HTR-8/SVneo (cell line): ENCODE measurements around the gene IQSEC1.

Source experiments
- DNase-seq: peaks from one replicate; pipeline ENCODE4 v3.0.0; 2011; ENCODE audit warnings: low spot score, mixed read lengths; ENCODE audit not compliant: insufficient read length
- FAIRE-seq: peaks from 2 replicates; lab custom pipeline; 2011; peaks lifted over from hg19 to GRCh38; lab: Jason Lieb, UNC

The IQSEC1 gene

DNA sequence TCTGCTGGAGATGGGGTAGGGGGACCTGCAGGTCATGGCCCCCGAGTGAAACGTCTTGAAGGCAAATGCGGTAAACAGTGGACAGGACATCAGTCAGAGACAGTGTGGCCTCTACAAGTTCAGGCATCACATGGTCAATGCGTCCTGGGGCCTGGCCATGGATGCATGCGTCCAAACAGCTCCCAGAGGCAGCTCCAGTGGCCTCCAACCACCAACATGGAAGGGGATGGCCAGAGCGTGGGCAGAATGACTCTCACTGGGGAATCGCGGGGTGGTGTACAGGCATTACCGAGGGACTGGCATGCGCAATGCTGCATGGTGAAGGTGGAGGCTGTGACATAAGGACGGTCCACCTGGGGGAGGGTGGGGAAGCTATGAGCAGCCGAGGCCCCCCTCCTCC, 35.6 kb upstream of the IQSEC1 start:
- FAIRE-seq: no peak
- DNase-seq: no peak

DNA sequence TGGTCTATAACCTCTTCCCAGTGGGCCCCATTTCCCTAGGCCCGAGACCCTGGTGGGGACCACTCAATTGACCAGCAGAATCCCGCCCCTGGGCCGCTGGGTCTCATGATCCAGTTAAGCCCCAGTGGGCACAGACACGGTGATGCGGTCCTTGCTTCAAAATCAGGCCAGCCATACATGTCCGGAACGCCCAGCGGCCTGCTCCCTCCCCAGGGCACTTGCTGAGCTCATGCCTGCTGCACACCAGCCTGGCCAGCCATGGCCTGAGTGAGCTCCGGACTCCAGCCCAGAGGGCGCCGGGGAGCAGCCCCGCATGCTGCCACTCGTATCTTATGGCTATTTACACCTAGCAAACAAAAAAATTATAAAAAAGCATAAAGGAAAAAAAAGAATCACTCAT, 34.4 kb upstream of the IQSEC1 start:
- no peak for FAIRE-seq
- DNase-seq: no peak

DNA sequence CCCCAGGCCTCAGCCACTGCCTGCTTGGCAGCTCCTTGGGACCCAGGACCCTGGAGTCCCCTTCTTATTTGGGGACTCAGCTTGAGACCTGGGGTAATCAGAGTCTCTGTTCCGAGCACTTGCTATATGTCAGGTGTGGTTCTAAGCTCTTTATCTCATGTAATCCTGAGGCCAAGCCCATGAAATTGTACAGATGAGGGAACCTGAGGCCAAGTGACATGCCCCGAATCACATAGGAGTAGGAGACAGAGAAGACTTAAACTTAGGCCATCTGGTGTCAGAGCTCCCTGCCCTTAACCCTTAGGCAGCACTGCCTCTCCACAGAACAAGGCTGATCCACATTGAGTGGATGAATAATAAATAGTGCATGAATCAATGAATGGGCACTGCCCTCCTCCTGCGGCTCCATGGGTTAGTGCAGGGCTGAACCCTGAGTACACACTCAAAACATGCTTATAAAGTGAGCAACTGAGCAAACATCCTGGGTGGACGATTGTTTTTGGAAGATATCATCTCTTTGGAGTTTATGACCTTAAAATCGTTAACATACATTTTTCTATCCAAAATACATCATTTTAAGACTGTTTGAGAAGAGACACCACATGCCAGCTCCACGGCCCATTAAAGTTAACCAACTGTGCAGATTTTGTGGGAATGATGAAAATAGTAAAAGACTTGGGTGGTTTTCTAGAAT, 33.2 kb upstream of the IQSEC1 start:
- FAIRE-seq: no peak
- DNase-seq: no peak

DNA sequence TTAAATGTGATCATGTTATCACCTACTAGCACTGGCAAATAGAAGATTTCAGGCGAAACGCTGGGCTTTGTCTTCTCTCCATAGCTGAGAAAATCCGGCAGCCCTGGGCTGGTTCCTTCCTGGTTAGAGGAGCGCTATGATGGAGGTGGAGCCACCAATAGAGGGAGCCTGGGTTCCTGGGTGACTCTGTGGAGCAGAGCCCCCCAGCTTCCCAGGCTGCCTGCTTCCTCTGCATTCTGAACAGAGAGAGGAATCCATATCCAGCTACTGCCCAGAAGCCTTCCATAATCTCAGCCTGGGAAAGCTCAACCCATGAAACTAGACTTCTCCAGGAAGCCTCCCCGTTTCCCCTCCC, 32.6 kb upstream of the IQSEC1 start:
- no peak for FAIRE-seq
- DNase-seq: no peak

DNA sequence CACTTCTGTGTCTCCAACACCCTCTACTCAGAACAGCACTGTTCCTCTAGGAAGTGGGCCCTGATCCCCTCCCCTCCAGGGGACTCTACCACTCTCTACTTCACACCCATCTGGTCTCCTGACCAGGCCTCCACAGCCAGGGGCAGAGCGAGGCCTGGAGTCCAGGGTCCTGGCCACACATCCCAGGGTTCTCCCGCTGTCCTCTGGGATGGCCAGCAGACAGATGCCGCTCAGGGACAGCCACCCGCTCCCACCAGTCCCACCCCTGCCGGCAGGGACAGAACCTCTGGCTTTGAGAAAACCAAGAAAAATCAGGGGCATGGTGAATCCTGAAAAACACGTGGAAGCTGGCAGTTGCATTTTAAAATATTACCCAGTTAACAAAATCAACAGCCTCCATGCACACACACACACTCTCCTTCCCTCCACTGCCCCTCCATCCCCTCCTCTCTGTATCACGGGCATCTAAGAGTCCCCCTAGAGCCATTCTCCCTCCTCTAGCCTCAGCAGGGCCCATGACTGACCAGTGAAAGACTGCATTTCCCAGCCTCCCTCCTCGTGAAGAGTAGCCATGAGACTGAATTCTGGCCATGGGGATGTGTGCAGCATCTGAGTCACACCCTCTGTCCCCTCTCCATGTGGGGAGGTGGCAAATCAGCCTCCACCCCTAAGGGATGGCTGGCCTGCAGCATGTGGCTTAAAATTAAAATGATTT, 32.1 kb upstream of the IQSEC1 start:
- DNase-seq: no peak
- no peak for FAIRE-seq

DNA sequence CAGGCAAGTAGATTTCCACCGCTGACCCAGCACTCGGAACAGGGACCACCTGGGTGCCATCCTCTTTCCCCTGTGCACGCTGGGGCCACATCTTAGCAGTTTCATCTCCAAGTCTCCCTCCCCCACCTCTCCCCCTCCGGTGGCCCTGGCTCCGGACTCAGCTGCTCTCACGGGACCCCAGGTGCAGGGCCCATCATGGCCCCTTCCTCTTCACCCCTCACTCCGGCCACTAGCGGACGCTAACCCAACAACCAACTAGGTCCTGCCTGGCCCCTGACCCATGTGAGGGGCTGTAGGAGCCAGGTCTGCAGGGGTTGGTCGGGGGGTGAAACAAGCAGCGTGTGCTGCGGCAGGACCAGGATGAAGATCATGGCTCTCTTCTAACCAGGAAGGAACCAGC, 31.3 kb upstream of the IQSEC1 start:
- DNase-seq: no peak
- no peak for FAIRE-seq

DNA sequence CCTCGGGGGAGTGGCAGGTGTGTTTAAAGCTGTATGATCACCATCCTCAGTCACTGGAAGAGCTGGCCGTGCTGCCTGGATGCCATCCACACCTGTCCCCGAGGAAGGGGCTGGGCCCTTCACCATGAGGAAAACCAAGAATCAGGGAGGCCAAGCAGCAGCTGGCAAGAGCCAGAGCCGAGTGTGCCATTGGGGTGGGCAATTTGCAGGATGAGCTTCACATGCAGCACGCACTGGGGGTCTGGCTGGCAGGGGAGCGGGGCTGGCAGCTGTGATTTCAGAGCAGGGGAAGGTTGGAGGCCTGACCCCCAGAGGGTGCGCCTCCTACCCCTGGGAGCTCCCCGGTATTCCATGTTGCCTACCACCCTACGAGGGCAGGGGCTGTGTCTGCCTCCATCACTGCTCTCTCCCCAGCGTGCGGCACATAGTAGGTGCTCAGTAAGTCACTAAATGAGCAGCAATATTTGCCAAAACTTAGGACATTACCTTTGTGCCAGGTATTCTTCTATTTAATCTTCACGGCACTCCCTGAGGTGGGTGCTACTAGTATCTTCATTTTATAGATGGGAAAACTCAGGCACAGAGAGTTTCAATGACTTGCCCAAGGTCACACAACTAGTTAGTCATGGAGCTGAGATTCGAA, 30.3 kb upstream of the IQSEC1 start:
- DNase-seq (no peak), FAIRE-seq (no peak)

DNA sequence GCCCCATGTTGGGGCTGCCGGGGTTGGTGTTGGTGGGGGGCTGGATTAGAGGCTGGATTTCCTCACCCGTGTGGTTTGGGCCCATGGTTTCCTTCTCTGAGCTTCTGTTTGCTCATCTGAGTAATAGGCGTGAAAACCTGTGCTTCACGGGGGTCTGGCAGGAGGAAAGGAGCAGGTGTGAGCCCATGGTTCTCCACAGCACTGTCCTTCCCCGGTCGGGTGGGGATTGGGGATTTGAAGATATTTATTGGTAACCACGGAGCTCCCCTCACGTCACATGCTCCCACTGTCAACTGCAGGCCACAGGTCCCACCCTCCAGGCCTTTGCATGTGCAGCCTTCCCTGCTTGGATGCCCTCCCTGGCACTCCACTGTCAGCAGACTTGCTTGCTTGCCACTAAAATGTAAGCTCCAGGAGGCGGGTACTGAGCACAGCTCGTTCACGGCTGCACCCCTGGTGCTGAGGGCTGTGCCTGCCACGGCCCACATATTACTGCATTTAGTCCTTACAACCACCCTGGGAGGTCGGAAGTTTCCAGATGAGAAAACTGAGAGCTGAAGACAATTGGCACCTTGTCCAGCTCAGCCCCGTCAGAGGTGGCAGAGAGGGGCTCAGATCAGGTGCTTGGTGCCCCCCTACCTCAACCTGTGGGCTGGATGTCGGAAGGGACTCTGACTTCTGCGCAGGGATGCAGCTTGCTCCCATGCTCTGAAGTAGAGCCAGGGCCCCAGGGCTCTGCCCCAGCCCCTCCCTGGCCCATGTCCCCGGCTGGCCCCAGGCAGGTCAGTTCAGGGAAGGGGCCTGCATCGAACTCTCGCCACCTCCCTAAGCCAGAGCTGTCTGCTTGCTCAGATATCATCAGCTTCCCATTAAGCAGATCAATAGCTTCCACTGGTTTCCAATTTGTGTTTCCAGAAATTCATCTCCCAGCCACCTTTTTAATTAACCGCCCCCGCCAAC, 29.4 kb upstream of the IQSEC1 start:
- FAIRE-seq (no peak), DNase-seq (no peak)

DNA sequence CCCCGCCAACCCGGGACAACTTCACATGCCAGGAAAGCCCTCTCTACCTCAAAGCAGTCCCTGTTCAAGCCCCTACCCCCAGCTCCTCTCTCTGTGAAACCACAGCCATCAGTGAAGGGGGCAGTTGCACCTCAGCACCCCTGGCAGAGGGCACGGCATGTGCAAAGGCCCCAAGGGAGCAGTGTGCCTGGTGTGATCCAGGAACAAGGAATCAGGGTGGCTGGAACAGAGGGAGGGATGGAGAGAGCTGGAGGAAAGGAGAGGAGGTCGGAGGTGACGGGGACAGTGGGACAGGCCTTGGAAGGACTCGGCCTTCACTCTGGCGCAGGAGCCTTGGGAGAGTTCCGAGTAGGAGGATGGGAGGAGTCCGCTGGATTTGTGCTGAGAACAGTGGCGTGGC, 26.5 kb upstream of the IQSEC1 start:
- DNase-seq: no peak
- no peak for FAIRE-seq

DNA sequence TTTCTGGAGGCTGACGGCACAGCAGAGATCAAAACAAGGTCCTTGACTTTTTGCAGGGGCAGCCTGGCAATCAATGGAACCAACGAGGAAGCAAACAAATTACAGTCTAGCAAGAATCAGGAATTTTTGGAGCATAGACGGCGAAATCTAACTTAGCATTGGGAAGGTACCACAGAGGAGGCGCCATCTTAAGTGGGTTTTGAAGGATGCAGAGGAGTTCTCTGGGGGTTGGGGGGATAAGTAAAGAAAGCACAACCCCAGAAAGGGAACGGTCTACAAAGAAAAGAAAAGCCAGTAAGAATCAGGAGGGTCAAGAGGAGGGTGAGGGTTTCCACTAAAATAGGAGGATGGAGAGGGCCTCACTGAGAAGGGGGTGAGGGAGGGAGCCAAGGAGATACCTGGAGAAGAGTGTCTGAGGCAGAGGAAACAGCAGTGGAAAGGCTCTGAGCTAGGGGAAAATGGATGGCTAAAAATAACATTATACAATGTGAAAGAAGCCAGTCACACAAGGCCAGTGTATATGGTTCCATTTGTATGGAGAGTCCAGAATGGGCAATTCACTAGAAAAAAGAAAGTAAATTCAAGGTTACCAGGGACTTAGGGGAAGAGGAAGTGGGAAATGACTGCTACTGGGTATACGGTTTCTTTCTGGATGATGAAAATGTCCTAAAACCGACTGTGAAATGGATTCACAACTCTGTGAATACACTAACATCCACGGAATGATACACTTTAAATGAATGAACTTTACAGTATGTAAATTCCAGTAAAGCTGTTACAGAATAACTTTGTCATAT, 25.2 kb upstream of the IQSEC1 start:
- FAIRE-seq (no peak), DNase-seq (no peak)

DNA sequence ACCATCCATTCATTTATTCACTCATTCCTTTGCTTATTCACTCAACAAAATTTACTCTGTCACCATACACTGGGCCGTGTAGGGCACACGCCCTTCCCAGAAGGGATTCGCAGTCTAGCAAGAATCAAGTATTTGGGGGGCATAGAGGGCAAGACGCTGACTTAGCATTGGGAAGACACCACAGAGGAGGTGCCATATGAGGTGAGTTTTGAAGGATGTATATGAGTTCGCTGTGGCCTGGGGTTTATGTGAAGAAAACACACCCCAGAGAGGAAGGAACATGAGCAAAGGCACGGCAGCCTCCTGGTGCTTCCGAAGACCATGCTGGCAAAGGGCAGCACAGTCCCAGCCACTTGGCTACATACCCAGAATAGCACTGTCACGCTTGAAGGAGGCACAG, 23.1 kb upstream of the IQSEC1 start:
- FAIRE-seq (no peak), DNase-seq (no peak)

DNA sequence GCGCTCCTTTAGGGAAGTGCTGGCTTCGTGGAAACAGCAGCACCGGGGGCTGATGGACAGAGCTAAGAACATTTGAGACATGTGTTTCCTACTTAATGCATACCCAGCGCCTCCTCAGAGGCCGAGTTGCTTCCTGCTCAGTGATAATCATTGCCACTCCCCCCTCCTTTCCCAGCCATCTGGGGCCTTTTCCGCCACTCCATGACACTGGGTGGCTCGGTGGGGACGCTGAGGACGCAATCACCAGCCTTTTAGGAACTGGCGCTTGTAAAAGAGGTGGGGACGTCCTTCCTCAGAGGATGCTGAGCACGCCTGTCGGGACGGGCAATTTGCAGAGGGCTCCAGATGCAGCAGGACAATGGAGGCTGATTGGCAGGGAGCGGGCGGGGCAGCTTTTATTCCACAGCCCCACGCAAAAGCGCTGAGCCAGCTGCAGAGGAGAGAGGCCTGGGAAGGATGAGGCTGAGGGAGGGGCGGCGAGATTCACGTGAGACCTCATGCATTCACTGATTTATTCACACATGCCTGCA, 22.2 kb upstream of the IQSEC1 start:
- FAIRE-seq: no peak
- no peak for DNase-seq

DNA sequence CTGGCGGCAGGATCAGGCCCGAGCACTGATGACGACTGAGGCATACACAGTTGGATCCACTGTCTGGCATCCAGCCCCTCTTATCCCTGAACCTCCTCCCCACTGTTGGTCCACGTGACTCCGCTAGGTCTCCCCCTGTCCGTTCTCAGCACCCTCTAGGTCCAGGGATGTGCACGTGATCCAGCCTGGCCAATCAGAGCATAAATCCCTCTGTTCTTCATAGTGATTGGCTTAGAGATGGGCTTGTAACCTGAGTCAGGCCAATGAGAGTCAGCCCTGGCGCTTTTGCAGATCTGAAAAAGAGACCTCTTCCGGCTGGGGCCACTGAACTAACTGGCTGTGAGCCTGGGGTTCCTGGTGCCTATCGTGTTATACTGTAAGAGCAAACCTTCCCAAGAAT, 20.5 kb upstream of the IQSEC1 start:
- FAIRE-seq (peak; percentile 16), DNase-seq (no peak)

DNA sequence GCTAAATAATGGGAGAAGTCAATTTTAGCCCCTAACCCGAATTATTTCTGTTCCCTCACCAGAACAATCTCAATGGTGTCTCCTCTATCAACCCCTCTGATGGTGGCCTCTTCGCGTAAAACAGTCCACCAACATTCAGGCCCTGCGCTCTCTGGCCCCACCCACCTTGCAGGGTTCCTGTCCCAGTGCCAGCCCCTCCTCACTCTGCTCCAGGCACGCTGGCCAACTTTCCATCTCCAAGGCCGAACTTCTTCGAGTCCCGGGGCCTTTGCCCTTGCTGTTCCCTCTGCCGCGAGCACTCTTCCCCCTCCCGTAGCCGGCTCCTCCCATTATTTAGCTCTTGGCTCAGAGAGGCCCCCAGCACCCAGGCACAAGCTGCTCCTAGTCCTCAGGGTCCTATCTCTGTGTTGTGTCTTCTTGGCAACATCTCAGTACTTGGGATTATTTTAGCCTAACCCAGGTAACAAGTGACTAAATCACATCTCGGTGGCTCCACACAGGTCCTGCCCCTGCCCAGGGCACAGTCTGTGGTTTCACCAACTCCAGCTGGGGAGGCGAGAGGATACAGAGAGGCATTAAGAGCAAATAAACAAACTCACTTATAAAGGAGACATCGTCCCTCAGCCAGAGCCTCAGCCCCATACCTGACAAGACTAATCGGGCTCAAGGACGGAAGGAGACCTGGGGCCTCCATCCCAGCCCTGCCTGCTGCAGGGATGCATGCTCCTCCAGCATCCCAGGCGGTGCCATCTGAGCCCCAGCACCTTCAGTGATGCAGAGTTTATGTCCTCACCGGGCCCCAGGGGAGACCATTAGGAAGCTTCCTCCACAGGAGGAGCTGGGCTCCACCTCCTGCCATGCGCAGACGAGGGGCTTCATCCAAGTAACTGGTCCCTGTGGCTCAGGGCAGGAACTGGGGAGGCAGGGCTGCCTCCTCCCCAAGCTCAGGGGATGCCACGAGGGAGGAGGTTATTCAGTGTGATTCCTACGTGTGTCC, 19.7 kb upstream of the IQSEC1 start:
- no peak for DNase-seq
- peak; percentile 42 for FAIRE-seq

DNA sequence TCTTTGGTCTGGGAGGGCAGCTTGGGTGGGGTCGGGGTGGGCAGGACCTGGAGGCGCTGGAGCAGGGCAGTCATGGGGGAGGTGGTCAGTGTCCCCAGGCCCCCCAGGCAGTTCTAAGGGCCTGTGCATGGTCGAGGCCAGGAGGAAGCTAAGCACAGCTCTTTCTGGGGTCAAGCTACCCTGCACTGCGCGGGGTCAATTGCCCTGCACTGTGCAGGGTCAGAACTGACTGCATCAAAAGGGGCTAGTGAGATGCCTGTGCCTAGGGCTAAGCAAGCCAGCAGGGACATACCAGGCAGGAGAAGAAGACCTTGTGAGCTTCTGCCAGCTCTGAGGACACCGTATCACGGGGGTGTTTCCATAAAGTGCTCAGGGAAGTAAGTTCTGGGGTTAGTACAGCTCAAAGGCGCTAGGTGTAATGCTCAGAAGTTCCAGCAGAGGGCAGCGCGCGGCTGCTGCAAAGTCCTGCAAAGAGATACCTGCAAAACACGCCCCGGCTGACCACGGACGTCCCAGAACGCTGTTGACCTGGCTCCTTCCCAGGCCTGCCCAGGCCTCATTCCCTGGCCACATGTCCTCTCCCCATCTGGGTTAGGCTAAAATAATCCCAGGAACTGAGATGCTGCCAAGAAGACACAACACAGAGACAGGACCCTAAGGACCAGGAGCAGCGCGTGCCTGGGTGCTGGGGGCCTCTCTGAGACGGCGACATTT, 18.8 kb upstream of the IQSEC1 start:
- DNase-seq: peak; percentile 82
- FAIRE-seq: peak; percentile 23

DNA sequence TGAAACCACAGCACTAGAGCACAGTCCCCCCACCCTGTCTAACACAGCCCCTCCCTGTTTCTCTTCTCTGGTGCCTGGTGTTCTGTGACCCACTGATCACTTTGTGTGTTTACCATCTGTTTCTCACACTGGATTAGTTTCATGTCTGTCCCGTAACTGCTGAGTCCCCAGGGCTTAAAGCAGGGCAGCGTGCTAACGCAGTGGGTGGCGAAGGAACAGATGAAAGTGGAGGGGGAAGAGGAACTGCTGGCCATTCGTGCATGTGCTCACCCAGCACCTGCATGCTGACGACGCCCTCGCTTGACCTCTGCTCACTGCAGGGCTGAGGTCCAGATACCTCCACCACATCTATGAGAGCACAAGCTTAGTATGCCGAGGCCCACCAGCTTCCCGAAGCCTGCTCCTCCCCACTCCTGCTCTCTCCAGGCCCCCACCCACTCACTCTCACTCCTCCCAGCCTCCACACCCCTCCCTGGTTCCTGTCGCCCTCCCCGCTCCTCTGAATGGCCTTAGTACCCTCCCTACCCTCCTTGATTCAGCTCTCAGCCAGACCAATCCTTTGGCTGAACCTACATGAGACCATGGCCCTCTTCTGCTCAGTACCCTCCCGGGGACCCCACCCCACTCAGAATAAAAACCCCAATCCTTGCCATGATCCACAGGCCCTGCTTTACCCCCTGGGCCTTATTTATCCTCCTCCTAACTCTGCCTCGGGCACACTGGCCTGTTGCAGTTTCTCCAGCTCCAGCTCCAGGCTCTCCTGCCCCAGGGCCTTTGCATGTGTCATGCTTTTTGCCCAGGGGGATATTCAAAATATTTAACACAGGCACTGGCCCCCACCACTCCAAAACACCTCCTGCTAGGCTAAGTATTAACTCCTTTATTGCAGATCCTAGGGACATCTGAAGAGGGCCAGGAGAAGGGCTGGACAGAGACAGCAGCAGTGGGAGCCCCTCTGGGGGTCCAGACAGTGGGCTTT, 15.1 kb upstream of the IQSEC1 start:
- FAIRE-seq (no peak), DNase-seq (no peak)
